Stimulated activated CD4-positive, alpha-beta T cell treated with anti-CD3 and anti-CD28 coated beads, Interleukin-1b, Interleukin-23, amount 100 ng/mL, for 48 hours (primary cell): Measurements from ENCODE around the gene SSBP3.
A peak's percentile ranks its signal among the peaks of the same experiment; 100 is the strongest.

Source experiments
- DNase-seq: peaks from one replicate; pipeline ENCODE4 v3.0.0-alpha.2; 2020

SSBP3 gene

GRCh38 chr1:54302951-54303843 lies 103.0 kb downstream of the SSBP3 start:
- no peak for DNase-seq

GRCh38 chr1:54302549-54302948 lies 103.6 kb downstream of the SSBP3 start:
- DNase-seq = no peak

GRCh38 chr1:54301497-54301896 lies 104.7 kb downstream of the SSBP3 start:
- no peak for DNase-seq

- DNase-seq = no peak
Observed at GRCh38 chr1:54300401-54300800, 105.8 kb downstream of the SSBP3 start.

GRCh38 chr1:54299037-54299436 lies 107.2 kb downstream of the SSBP3 start:
- no peak for DNase-seq

- no peak for DNase-seq
Observed at GRCh38 chr1:54298284-54299033, 107.7 kb downstream of the SSBP3 start.

- DNase-seq = no peak
Observed at GRCh38 chr1:54297596-54298283, 108.5 kb downstream of the SSBP3 start.

- no peak for DNase-seq
Observed at GRCh38 chr1:54296666-54297065, 109.5 kb downstream of the SSBP3 start.

- DNase-seq = no peak
Observed at GRCh38 chr1:54294887-54295286, 111.3 kb downstream of the SSBP3 start.

- DNase-seq = no peak
Observed at GRCh38 chr1:54292002-54292911, 113.9 kb downstream of the SSBP3 start.

GRCh38 chr1:54291276-54292001 lies 114.8 kb downstream of the SSBP3 start:
- no peak for DNase-seq

GRCh38 chr1:54290506-54291184 lies 115.5 kb downstream of the SSBP3 start:
- DNase-seq = no peak

- no peak for DNase-seq
Observed at GRCh38 chr1:54289712-54290233, 116.4 kb downstream of the SSBP3 start.

- no peak for DNase-seq
Observed at GRCh38 chr1:54287801-54288211, 118.4 kb downstream of the SSBP3 start.

- DNase-seq = peak; percentile 86
Observed at GRCh38 chr1:54287176-54287650, 119.0 kb downstream of the SSBP3 start.

GRCh38 chr1:54285815-54286345 lies 120.3 kb downstream of the SSBP3 start:
- DNase-seq = no peak

GRCh38 chr1:54284781-54285529 lies 121.2 kb downstream of the SSBP3 start:
- peak; percentile 30 for DNase-seq

GRCh38 chr1:54283635-54284385 lies 122.4 kb downstream of the SSBP3 start:
- no peak for DNase-seq
